A549 (cell line): ENCODE measurements around the gene IARS2.

Experiments used
- CHD2 ChIP-seq: fragments of 150-350 bp; IDR thresholded peaks from 2 replicates; pipeline ENCODE4 v1.6.1; 2014; ENCODE audit warnings: low read length; ENCODE audit not compliant: partially characterized antibody
- JUNB ChIP-seq: fragments of >200 bp; sonication (Bioruptor Twin); formaldehyde crosslinking; IDR thresholded peaks from 2 replicates; pipeline ENCODE4 v1.6.1; 2016
- POLR2A ChIP-seq: IDR thresholded peaks from 2 replicates; pipeline ENCODE4 v1.6.1; 2012; ENCODE audit warnings: mild to moderate bottlenecking, low read length
- RAD21 ChIP-seq, 2 experiments: fragments of >200 bp in 1 of 2; sonication (Bioruptor Twin) in 1 of 2; formaldehyde crosslinking in 1 of 2; IDR thresholded peaks in 1 of 2; conservative IDR thresholded peaks in 1 of 2; 2 replicates in 1 of 2; 3 replicates in 1 of 2; pipeline ENCODE4 v1.6.1; 2012 to 2018; ENCODE audit warnings: inconsistent platforms in 1 of 2
- SREBF2 ChIP-seq: fragments of 450-650 bp; IDR thresholded peaks from 2 replicates; pipeline ENCODE4 v1.6.1; 2014; ENCODE audit warnings: mild to moderate bottlenecking, moderate library complexity

- TF ChIP-seq CHD2 (no peak), RAD21 (conservative IDR thresholded peaks at IDR 0.05 in 1 of 2, IDR thresholded peaks at IDR 0.05 in 1 of 2) (no peak), POLR2A (no peak), SREBF2 (no peak), JUNB (no peak)
Observed at GRCh38 chr1:220123066-220123465, 29.1 kb downstream of the IARS2 start.
